Measurements from ENCODE around the gene EGFLAM. TPM values are rescaled to one million over a fixed set of nuclear protein-coding genes. Genes with fewer than 3 reads are reported as not detected.

The EGFLAM gene
- polyA plus RNA-seq, 1 donor from 2014 or later = not detected

DNA sequence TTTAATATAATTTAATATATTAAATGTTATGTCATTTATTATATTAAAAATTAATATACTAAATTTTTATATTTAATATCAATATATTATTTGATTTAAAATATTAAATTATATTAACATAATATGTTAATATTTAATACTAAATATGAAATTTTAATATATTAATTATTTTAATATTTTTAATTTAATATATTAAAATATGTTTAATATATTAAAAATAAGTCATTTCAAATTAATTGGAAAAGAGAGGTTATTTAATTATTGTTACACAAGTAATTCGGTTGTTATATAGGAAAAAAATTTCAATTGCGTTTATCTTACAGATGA, 183.9 kb downstream of the EGFLAM start:
- no peaks in the 10 kb centered on the region for H3K36me3 ChIP-seq (ENCODE audit: insufficient read depth, low read length)
- no peaks in the 10 kb centered on the region for H3K9me3 ChIP-seq (ENCODE audit: low read length)
- no peak overlapping the region for H3K9ac ChIP-seq (ENCODE audit: low read length)
- H2AFZ ChIP-seq (ENCODE audit: low read depth, low read length) = no peak overlapping the region
- H3K4me3 ChIP-seq (ENCODE audit: low read length) = no peak overlapping the region
- H3K4me2 ChIP-seq (ENCODE audit: low read length) = no peak overlapping the region
- H4K20me1 ChIP-seq (ENCODE audit: insufficient read depth) = no peaks in the 10 kb centered on the region
- no peaks in the 10 kb centered on the region for H3F3A ChIP-seq (ENCODE audit: insufficient read depth, low read length, poor library complexity, severe bottlenecking)
- H3K79me2 ChIP-seq (replicated peaks; ENCODE audit: insufficient read depth, low read length) = no peaks in the 10 kb centered on the region
- no peaks in the 10 kb centered on the region for H3K9me2 ChIP-seq (ENCODE audit: insufficient read depth, low read length)
- no peak overlapping the region for H3K27ac ChIP-seq (ENCODE audit: low read length)
- TF ChIP-seq RAD21 (conservative IDR thresholded peaks at IDR 0.05) (no peak), EP300 (conservative IDR thresholded peaks at IDR 0.05; ENCODE audit: poor library complexity, severe bottlenecking) (no peak), MXI1 (conservative IDR thresholded peaks at IDR 0.05; ENCODE audit: poor library complexity, severe bottlenecking) (no peak), TAF1 (IDR thresholded peaks at IDR 0.05; ENCODE audit: low read depth) (no peak), EZH2 (IDR thresholded peaks at IDR 0.05; ENCODE audit: borderline replicate concordance, insufficient read depth, low read length, poor library complexity, severe bottlenecking) (no peak)
- TF ChIP-seq, protein P1, sequence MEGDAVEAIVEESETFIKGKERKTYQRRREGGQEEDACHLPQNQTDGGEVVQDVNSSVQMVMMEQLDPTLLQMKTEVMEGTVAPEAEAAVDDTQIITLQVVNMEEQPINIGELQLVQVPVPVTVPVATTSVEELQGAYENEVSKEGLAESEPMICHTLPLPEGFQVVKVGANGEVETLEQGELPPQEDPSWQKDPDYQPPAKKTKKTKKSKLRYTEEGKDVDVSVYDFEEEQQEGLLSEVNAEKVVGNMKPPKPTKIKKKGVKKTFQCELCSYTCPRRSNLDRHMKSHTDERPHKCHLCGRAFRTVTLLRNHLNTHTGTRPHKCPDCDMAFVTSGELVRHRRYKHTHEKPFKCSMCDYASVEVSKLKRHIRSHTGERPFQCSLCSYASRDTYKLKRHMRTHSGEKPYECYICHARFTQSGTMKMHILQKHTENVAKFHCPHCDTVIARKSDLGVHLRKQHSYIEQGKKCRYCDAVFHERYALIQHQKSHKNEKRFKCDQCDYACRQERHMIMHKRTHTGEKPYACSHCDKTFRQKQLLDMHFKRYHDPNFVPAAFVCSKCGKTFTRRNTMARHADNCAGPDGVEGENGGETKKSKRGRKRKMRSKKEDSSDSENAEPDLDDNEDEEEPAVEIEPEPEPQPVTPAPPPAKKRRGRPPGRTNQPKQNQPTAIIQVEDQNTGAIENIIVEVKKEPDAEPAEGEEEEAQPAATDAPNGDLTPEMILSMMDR (IDR thresholded peaks at IDR 0.05; ENCODE audit: poor library complexity, severe bottlenecking) = no peak
- no peaks in the 10 kb centered on the region for H3K27me3 ChIP-seq (ENCODE audit: insufficient read depth, low read depth, low read length)

DNA sequence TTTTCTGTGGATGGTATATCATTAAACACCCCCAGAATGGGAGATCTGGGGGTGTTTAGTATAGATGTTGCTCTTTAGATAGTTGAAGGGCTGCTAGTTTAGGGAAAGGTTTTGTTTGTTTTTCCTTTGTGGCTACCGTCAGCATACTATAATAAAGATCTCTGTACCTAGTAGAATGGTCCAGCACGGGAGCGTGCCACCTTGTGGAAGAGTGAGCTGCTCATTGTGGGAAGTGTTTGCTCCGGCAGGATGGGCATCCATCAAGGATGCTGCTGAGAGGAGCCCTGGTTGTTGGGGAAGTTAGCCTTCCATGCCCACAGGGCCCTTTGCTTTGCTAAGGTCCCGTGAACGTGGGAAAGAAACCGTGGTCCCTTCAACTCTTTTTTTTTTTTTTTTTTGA, 185.0 kb downstream of the EGFLAM start:
- Histone ChIP-seq H3K4me2 (ENCODE audit: low read length) (no peak overlapping the region), H3K36me3 (ENCODE audit: insufficient read depth, low read length) (no peaks in the 10 kb centered on the region), H3K79me2 (replicated peaks; ENCODE audit: insufficient read depth, low read length) (no peaks in the 10 kb centered on the region), H3K27ac (ENCODE audit: low read length) (no peak overlapping the region), H4K20me1 (ENCODE audit: insufficient read depth) (no peaks in the 10 kb centered on the region), H3K9me2 (ENCODE audit: insufficient read depth, low read length) (no peaks in the 10 kb centered on the region), H3K27me3 (ENCODE audit: insufficient read depth, low read depth, low read length) (no peaks in the 10 kb centered on the region), H2AFZ (ENCODE audit: low read depth, low read length) (no peak overlapping the region), H3F3A (ENCODE audit: insufficient read depth, low read length, poor library complexity, severe bottlenecking) (no peaks in the 10 kb centered on the region), H3K4me3 (ENCODE audit: low read length) (no peak overlapping the region), H3K9ac (ENCODE audit: low read length) (no peak overlapping the region), H3K9me3 (ENCODE audit: low read length) (no peaks in the 10 kb centered on the region)
- no peak for TF ChIP-seq TAF1 (IDR thresholded peaks at IDR 0.05; ENCODE audit: low read depth)
- no peak for TF ChIP-seq EZH2 (IDR thresholded peaks at IDR 0.05; ENCODE audit: borderline replicate concordance, insufficient read depth, low read length, poor library complexity, severe bottlenecking)
- TF ChIP-seq, protein P1 (IDR thresholded peaks at IDR 0.05; ENCODE audit: poor library complexity, severe bottlenecking) = no peak
- no peak for TF ChIP-seq POLR2AphosphoS5 (IDR thresholded peaks at IDR 0.05)
- no peak for TF ChIP-seq SMC3 (conservative IDR thresholded peaks at IDR 0.05; ENCODE audit: poor library complexity)
- no peak for TF ChIP-seq RAD21 (conservative IDR thresholded peaks at IDR 0.05)

DNA sequence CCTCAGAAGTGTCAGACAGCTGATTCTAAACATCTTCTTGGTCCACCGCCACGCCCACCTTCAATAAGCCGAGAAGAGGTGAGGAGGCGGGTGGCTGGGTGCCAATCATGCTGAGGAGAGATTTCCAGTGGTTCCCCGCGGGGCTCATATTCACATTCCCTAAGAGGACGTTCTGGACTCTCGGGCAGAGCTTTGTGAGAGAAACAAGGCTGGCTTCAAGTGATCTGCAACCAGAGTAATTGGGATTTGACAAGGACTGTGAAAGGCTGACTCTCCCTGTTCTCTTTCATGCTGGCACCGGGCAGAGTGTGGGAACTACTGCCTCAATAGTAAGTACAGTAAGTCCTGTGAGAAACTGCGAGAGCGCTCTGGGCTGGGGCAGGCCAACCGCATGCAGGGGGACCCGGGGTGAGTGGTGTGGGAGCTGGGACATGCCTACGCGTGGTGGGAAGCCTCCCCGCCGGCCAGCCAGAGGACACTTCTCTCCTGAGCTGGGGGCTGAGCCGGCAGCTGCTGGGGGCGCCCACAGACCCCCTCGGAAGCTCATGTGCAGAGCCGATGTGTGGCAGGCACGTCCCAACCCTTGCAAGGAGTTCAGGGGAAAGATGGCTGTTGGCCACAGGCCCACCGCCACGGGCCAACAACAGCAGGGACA, 187.1 kb downstream of the EGFLAM start:
- Histone ChIP-seq H3K9me2 (ENCODE audit: insufficient read depth, low read length) (no peaks in the 10 kb centered on the region), H4K20me1 (ENCODE audit: insufficient read depth) (no peaks in the 10 kb centered on the region), H3K27ac (ENCODE audit: low read length) (no peak overlapping the region), H3K4me3 (ENCODE audit: low read length) (no peak overlapping the region), H3K27me3 (ENCODE audit: insufficient read depth, low read depth, low read length) (no peaks in the 10 kb centered on the region), H3F3A (ENCODE audit: insufficient read depth, low read length, poor library complexity, severe bottlenecking) (no peaks in the 10 kb centered on the region), H3K4me2 (ENCODE audit: low read length) (no peak overlapping the region), H3K9me3 (ENCODE audit: low read length) (no peaks in the 10 kb centered on the region), H2AFZ (ENCODE audit: low read depth, low read length) (no peak overlapping the region), H3K9ac (ENCODE audit: low read length) (no peak overlapping the region), H3K79me2 (replicated peaks; ENCODE audit: insufficient read depth, low read length) (no peaks in the 10 kb centered on the region), H3K36me3 (ENCODE audit: insufficient read depth, low read length) (no peaks in the 10 kb centered on the region)
- no peak for TF ChIP-seq MXI1 (conservative IDR thresholded peaks at IDR 0.05; ENCODE audit: poor library complexity, severe bottlenecking)
- no peak for TF ChIP-seq EZH2 (IDR thresholded peaks at IDR 0.05; ENCODE audit: borderline replicate concordance, insufficient read depth, low read length, poor library complexity, severe bottlenecking)
- TF ChIP-seq SMC3 (conservative IDR thresholded peaks at IDR 0.05; ENCODE audit: poor library complexity) = no peak
- TF ChIP-seq RAD21 (conservative IDR thresholded peaks at IDR 0.05) = no peak
- TF ChIP-seq EP300 (conservative IDR thresholded peaks at IDR 0.05; ENCODE audit: poor library complexity, severe bottlenecking) = no peak
- TF ChIP-seq, protein P1 (IDR thresholded peaks at IDR 0.05; ENCODE audit: poor library complexity, severe bottlenecking) = no peak
- no peak for TF ChIP-seq TAF1 (IDR thresholded peaks at IDR 0.05; ENCODE audit: low read depth)
- TF ChIP-seq, protein P2, sequence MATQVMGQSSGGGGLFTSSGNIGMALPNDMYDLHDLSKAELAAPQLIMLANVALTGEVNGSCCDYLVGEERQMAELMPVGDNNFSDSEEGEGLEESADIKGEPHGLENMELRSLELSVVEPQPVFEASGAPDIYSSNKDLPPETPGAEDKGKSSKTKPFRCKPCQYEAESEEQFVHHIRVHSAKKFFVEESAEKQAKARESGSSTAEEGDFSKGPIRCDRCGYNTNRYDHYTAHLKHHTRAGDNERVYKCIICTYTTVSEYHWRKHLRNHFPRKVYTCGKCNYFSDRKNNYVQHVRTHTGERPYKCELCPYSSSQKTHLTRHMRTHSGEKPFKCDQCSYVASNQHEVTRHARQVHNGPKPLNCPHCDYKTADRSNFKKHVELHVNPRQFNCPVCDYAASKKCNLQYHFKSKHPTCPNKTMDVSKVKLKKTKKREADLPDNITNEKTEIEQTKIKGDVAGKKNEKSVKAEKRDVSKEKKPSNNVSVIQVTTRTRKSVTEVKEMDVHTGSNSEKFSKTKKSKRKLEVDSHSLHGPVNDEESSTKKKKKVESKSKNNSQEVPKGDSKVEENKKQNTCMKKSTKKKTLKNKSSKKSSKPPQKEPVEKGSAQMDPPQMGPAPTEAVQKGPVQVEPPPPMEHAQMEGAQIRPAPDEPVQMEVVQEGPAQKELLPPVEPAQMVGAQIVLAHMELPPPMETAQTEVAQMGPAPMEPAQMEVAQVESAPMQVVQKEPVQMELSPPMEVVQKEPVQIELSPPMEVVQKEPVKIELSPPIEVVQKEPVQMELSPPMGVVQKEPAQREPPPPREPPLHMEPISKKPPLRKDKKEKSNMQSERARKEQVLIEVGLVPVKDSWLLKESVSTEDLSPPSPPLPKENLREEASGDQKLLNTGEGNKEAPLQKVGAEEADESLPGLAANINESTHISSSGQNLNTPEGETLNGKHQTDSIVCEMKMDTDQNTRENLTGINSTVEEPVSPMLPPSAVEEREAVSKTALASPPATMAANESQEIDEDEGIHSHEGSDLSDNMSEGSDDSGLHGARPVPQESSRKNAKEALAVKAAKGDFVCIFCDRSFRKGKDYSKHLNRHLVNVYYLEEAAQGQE (IDR thresholded peaks at IDR 0.05; ENCODE audit: borderline replicate concordance) = no peak
- TF ChIP-seq POLR2AphosphoS5 (IDR thresholded peaks at IDR 0.05) = no peak

Measured in neural cell (in vitro differentiated cells).